Left ventricle myocardium inferior (tissue), 1 donor: ENCODE measurements around the gene RBFOX2. TPM values are rescaled to one million over a fixed set of nuclear protein-coding genes. Genes with fewer than 3 reads are reported as not detected.

ENCODE experiments used
- DNase-seq: peaks from one replicate; pipeline ENCODE4 v3.0.0-alpha.2; 2020
- H3K27ac ChIP-seq: fragments of 200-600 bp; replicated peaks from 2 replicates; pipeline ENCODE4 v1.8.0; 2021
- H3K27me3 ChIP-seq: fragments of 200-600 bp; 2 replicates; pipeline ENCODE4 v1.8.0; 2021; ENCODE audit warnings: low read depth
- H3K36me3 ChIP-seq: fragments of 200-600 bp; 2 replicates; pipeline ENCODE4 v1.8.0; 2021
- H3K4me1 ChIP-seq: fragments of 200-600 bp; 2 replicates; pipeline ENCODE4 v1.8.0; 2021
- H3K4me3 ChIP-seq: fragments of 200-600 bp; 2 replicates; pipeline ENCODE4 v1.8.0; 2021; ENCODE audit warnings: mild to moderate bottlenecking, moderate library complexity
- H3K9me3 ChIP-seq: fragments of 200-600 bp; replicated peaks from 2 replicates; pipeline ENCODE4 v1.8.0; 2021
- CTCF ChIP-seq: fragments of 200-600 bp; IDR thresholded peaks from 2 replicates; pipeline ENCODE4 v1.8.0; 2021; ENCODE audit warnings: antibody characterized with exemption, mild to moderate bottlenecking, borderline replicate concordance
- intact Hi-C: fragments of 100-400 bp; cut with micrococcal nuclease; formaldehyde crosslinking; loops from one replicate; pipeline ENCODE4 v1.11.0; 2022
- total RNA-seq: library from RNA; stranded (reverse); fragmentation: NEBNext Ultra II Directional; extraction: Animal tissue kit (Norgen Biotek cat#: 25700); gene quantifications from one replicate; pipeline ENCODE4 v1.2.1, GENCODE V29; 2021
- donor health status: DM: no; HTN: yes; CAD: no; lungs with severe emphysema.

The RBFOX2 gene
- total RNA-seq, 1 donor from 2014 or later, result 75.4 TPM

DNA sequence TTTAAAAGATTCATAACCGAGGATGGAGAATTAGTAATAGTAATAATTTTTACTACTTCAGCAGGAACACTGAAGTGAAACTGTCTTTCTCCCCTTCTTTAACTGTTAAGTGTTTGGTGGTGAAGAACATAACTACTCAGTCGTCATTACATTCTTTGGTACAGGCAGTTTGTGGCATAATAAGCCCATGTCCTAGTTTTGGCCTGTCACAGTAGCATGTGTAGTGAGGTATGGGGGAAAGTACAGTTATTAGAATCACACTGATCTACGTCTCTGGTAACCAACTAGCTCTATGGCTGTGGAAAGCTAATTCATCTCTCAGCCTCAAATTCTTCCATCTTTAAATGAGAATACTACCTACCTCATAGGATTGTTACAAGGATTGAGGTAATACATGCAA lies 71.8 kb downstream of the RBFOX2 start:
- no peak overlapping the region for H3K27ac ChIP-seq

GRCh38 chr22:35955546-35955945 lies 73.1 kb downstream of the RBFOX2 start:
- no peak for TF ChIP-seq CTCF
- no peaks in the 10 kb centered on the region for H3K27me3 ChIP-seq
- H3K27ac ChIP-seq, result no peak overlapping the region
- H3K36me3 ChIP-seq, result no peaks in the 10 kb centered on the region
- H3K9me3 ChIP-seq, result no peaks in the 10 kb centered on the region
- H3K4me1 ChIP-seq, result peaks cover 45% of the 10 kb centered on the region
- intact Hi-C loops, result no loop called here
- no peak for DNase-seq
- no peak overlapping the region for H3K4me3 ChIP-seq

More for the DNA sequence above, 71.8 kb downstream of the RBFOX2 start:
- Histone ChIP-seq H3K36me3 (no peaks in the 10 kb centered on the region), H3K4me3 (no peak overlapping the region), H3K9me3 (no peaks in the 10 kb centered on the region), H3K27me3 (no peaks in the 10 kb centered on the region), H3K4me1 (peaks cover 56% of the 10 kb centered on the region)
- intact Hi-C loops, result no loop called here
- no peak for DNase-seq
- no peak for TF ChIP-seq CTCF

GRCh38 chr22:35952576-35952975 lies 76.0 kb downstream of the RBFOX2 start:
- intact Hi-C loops, result no loop called here
- no peaks in the 10 kb centered on the region for H3K36me3 ChIP-seq
- H3K27me3 ChIP-seq, result no peaks in the 10 kb centered on the region
- H3K27ac ChIP-seq, result no peak overlapping the region
- no peak overlapping the region for H3K4me3 ChIP-seq
- peaks cover 17% of the 10 kb centered on the region for H3K4me1 ChIP-seq
- H3K9me3 ChIP-seq, result no peaks in the 10 kb centered on the region
- no peak for DNase-seq
- no peak for TF ChIP-seq CTCF

GRCh38 chr22:35950262-35950661 lies 78.4 kb downstream of the RBFOX2 start:
- Histone ChIP-seq H3K9me3 (no peaks in the 10 kb centered on the region), H3K36me3 (no peaks in the 10 kb centered on the region), H3K27me3 (no peaks in the 10 kb centered on the region), H3K4me3 (no peak overlapping the region), H3K4me1 (peaks cover 23% of the 10 kb centered on the region), H3K27ac (no peak overlapping the region)
- TF ChIP-seq CTCF, result no peak
- intact Hi-C loops, result no loop called here
- no peak for DNase-seq

DNA sequence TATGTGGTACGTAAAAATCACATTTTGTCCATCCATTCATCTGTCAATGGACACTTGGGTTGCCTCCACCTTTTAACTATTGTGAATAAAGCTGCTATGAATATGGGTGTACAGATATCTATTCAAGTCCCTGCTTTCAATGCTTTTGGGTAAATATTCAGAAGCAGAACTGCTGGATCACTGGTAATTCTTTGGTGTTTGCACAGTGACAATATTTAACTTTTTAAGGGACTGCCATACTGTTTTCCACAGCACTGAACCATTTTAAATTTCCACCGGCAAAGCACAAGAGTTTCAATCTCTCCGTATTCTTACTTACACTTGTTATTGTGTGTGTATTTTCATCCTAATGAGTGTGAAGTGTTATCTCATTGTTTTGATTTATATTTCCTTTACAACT lies 79.4 kb downstream of the RBFOX2 start:
- Histone ChIP-seq H3K27me3 (no peaks in the 10 kb centered on the region), H3K4me1 (peaks cover 28% of the 10 kb centered on the region), H3K4me3 (no peak overlapping the region), H3K9me3 (no peaks in the 10 kb centered on the region), H3K27ac (no peak overlapping the region), H3K36me3 (no peaks in the 10 kb centered on the region)
- TF ChIP-seq CTCF, result no peak
- no peak for DNase-seq
- intact Hi-C loops, result no loop called here
